Thymus (tissue), 11 donors: ENCODE results near the gene DTNB. TPM values are rescaled to one million over a fixed set of nuclear protein-coding genes. Genes with fewer than 3 reads are reported as not detected.
"Not testable (repeated sequence)": the region's sequence is repeated elsewhere in the genome, so short reads cannot be mapped to it uniquely, and the experiment has no call there.

Experiments used
- DNase-seq, 9 donors: peaks; one replicate each; pipeline ENCODE4 v3.0.0-alpha.2; 2013; ENCODE audit warnings: low spot score in 9 of 9, low read depth in 6 of 9, missing footprints in 1 of 9
- H3K27ac ChIP-seq, 2 donors: one replicate each; pipeline ENCODE4 v1.5.1; 2013; ENCODE audit warnings: control low read depth in 1 of 2, low read depth in 1 of 2, low read length in 1 of 2, mild to moderate bottlenecking in 1 of 2, moderate library complexity in 1 of 2
- H3K27me3 ChIP-seq, 2 donors: one replicate each; pipeline ENCODE4 v1.5.1; 2013; ENCODE audit warnings: low read length in 1 of 2; ENCODE audit not compliant: control insufficient read depth in 2 of 2, insufficient read depth in 1 of 2
- H3K36me3 ChIP-seq, 2 donors: one replicate each; pipeline ENCODE4 v1.5.1; 2013; ENCODE audit warnings: low read length in 1 of 2, mild to moderate bottlenecking in 1 of 2, moderate library complexity in 1 of 2; ENCODE audit not compliant: control insufficient read depth in 2 of 2, insufficient read depth in 2 of 2
- H3K4me1 ChIP-seq, 2 donors: one replicate each; pipeline ENCODE4 v1.5.1; 2013; ENCODE audit warnings: low read length in 2 of 2; ENCODE audit not compliant: control insufficient read depth in 2 of 2, insufficient read depth in 2 of 2
- H3K4me3 ChIP-seq, 2 donors: one replicate each; pipeline ENCODE4 v1.5.1; 2013; ENCODE audit warnings: low read length in 2 of 2, control low read depth in 1 of 2, mild to moderate bottlenecking in 1 of 2
- H3K9me3 ChIP-seq, 2 donors: one replicate each; pipeline ENCODE4 v1.5.1; 2013; ENCODE audit warnings: low read length in 1 of 2, mild to moderate bottlenecking in 1 of 2; ENCODE audit not compliant: control insufficient read depth in 2 of 2, insufficient read depth in 1 of 2
- WGBS: extraction: QIAGEN DNeasy Blood & Tissue Kit; methylation state at CpG from one replicate; pipeline ENCODE4 v1.1.7; 2013; 5-methylcytosine and 5-hydroxymethylcytosine counted together
- polyA plus RNA-seq: library from polyadenylated mRNA; stranded (reverse); fragments of 200-250 nt; gene quantifications from one replicate; pipeline ENCODE4 v1.2.3, GENCODE V29; 2013
- total RNA-seq: library from RNA; stranded (reverse); fragments of 120-200 nt; gene quantifications from one replicate; pipeline ENCODE4 v1.2.4, GENCODE V29; 2013
- donor health status: healthy.

Gene DTNB
- total and polyA plus RNA-seq, 2 donors: 7.6 to 20.1 TPM

GRCh38 chr2:25606892-25607291, 66.5 kb downstream of the DTNB start:
- peak in 6 of 9 donors; percentile 10 to 53 (median 18) for DNase-seq
- Histone ChIP-seq H3K27me3 (no peaks in the 10 kb centered on the region), H3K27ac (no peak overlapping the region), H3K4me3 (no peak overlapping the region), H3K4me1 (peaks cover 0 to 2% of the 10 kb centered on the region in 2 donors), H3K36me3 (no peaks in the 10 kb centered on the region), H3K9me3 (no peaks in the 10 kb centered on the region)
- 20% methylated on average over 1 of the region's 1 CpG for WGBS

- H3K36me3 ChIP-seq: no peaks in the 10 kb centered on the region
- H3K4me1 ChIP-seq: peaks cover 0 to 3% of the 10 kb centered on the region in 2 donors
- no peak overlapping the region for H3K27ac ChIP-seq
- no peaks in the 10 kb centered on the region for H3K27me3 ChIP-seq
- no peaks in the 10 kb centered on the region for H3K9me3 ChIP-seq
- no peak for DNase-seq
- H3K4me3 ChIP-seq: no peak overlapping the region
Observed at GRCh38 chr2:25602333-25602723, 71.0 kb downstream of the DTNB start.

- H3K4me1 ChIP-seq, H3K9me3 ChIP-seq, H3K36me3 ChIP-seq, DNase-seq, H3K27ac ChIP-seq, H3K27me3 ChIP-seq, H3K4me3 ChIP-seq: not testable (repeated sequence)
- 98% methylated on average over 9 of the region's 9 CpGs for WGBS
Observed at GRCh38 chr2:25601711-25602332, 71.6 kb downstream of the DTNB start.

- H3K27ac ChIP-seq: no peak overlapping the region
- peaks cover 0 to 3% of the 10 kb centered on the region in 2 donors for H3K4me1 ChIP-seq
- over 99% methylated on average over 4 of the region's 4 CpGs for WGBS
- DNase-seq: no peak
- H3K4me3 ChIP-seq: no peak overlapping the region
- H3K27me3 ChIP-seq: no peaks in the 10 kb centered on the region
- no peaks in the 10 kb centered on the region for H3K9me3 ChIP-seq
- no peaks in the 10 kb centered on the region for H3K36me3 ChIP-seq
Observed at GRCh38 chr2:25598911-25599310, 74.5 kb downstream of the DTNB start.

- 96% methylated on average over 2 of the region's 2 CpGs for WGBS
- Histone ChIP-seq H3K27me3 (no peaks in the 10 kb centered on the region), H3K4me3 (no peak overlapping the region), H3K9me3 (no peaks in the 10 kb centered on the region), H3K4me1 (peaks cover 0 to 3% of the 10 kb centered on the region in 2 donors), H3K36me3 (no peaks in the 10 kb centered on the region), H3K27ac (no peak overlapping the region)
- DNase-seq: no peak
Observed at GRCh38 chr2:25598332-25598731, 75.0 kb downstream of the DTNB start.

GRCh38 chr2:25597881-25598280, 75.5 kb downstream of the DTNB start:
- Histone ChIP-seq H3K27me3 (no peaks in the 10 kb centered on the region), H3K9me3 (no peaks in the 10 kb centered on the region), H3K36me3 (no peaks in the 10 kb centered on the region), H3K4me1 (peaks cover 0 to 3% of the 10 kb centered on the region in 2 donors), H3K4me3 (no peak overlapping the region), H3K27ac (no peak overlapping the region)
- DNase-seq: no peak
- 98% methylated on average over 2 of the region's 2 CpGs for WGBS

- Histone ChIP-seq H3K27ac (no peak overlapping the region), H3K9me3 (no peaks in the 10 kb centered on the region), H3K36me3 (no peaks in the 10 kb centered on the region), H3K4me3 (no peak overlapping the region), H3K27me3 (no peaks in the 10 kb centered on the region), H3K4me1 (no peaks in the 10 kb centered on the region)
- no peak for DNase-seq
- 100% methylated on average over 1 of the region's 1 CpG for WGBS
Observed at GRCh38 chr2:25596516-25597244, 76.7 kb downstream of the DTNB start.

- DNase-seq: no peak
- no peaks in the 10 kb centered on the region for H3K9me3 ChIP-seq
- H3K4me1 ChIP-seq: no peaks in the 10 kb centered on the region
- WGBS: 98% methylated on average over 6 of the region's 6 CpGs
- no peak overlapping the region for H3K27ac ChIP-seq
- H3K27me3 ChIP-seq: no peaks in the 10 kb centered on the region
- no peak overlapping the region for H3K4me3 ChIP-seq
- no peaks in the 10 kb centered on the region for H3K36me3 ChIP-seq
Observed at GRCh38 chr2:25595393-25595792, 78.0 kb downstream of the DTNB start.

- Histone ChIP-seq H3K9me3 (no peaks in the 10 kb centered on the region), H3K27me3 (no peaks in the 10 kb centered on the region), H3K4me3 (no peak overlapping the region), H3K4me1 (no peaks in the 10 kb centered on the region), H3K27ac (no peak overlapping the region), H3K36me3 (peaks cover 0 to under 1% of the 10 kb centered on the region in 2 donors)
- no peak for DNase-seq
- WGBS: 98% methylated on average over 3 of the region's 3 CpGs
Observed at GRCh38 chr2:25594991-25595390, 78.4 kb downstream of the DTNB start.
